ENCODE results near the gene SDF2L1.
"Not testable (repeated sequence)": the region's sequence is repeated elsewhere in the genome, so short reads cannot be mapped to it uniquely, and the experiment has no call there.

SDF2L1 gene, protein sequence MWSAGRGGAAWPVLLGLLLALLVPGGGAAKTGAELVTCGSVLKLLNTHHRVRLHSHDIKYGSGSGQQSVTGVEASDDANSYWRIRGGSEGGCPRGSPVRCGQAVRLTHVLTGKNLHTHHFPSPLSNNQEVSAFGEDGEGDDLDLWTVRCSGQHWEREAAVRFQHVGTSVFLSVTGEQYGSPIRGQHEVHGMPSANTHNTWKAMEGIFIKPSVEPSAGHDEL

GRCh38 chr22:21641789-21642583 lies at the start of gene SDF2L1:
Gene SDF2L1 (plus strand): TSS chr22:21642302. CDS start chr22:21642337, 35 bp downstream.
- no peak for TF ChIP-seq CTCF (IDR thresholded peaks at IDR 0.05; ENCODE audit: insufficient read depth, missing control alignments)
- FAIRE-seq, result peak; percentile 41
- peak; percentile 99 for DNase-seq (ENCODE audit: insufficient read length, low spot score)

- no peak for TF ChIP-seq CTCF (IDR thresholded peaks at IDR 0.05; ENCODE audit: insufficient read depth, missing control alignments)
- no peak for DNase-seq (ENCODE audit: insufficient read length, low spot score)
- FAIRE-seq, result no peak
Observed at GRCh38 chr22:21592422-21592821, 49.7 kb upstream of the SDF2L1 start.

- no peak for TF ChIP-seq CTCF (IDR thresholded peaks at IDR 0.05; ENCODE audit: insufficient read depth, missing control alignments)
- FAIRE-seq (no peak), DNase-seq (ENCODE audit: insufficient read length, low spot score) (no peak)
Observed at GRCh38 chr22:21593406-21594232, 48.5 kb upstream of the SDF2L1 start.

DNA sequence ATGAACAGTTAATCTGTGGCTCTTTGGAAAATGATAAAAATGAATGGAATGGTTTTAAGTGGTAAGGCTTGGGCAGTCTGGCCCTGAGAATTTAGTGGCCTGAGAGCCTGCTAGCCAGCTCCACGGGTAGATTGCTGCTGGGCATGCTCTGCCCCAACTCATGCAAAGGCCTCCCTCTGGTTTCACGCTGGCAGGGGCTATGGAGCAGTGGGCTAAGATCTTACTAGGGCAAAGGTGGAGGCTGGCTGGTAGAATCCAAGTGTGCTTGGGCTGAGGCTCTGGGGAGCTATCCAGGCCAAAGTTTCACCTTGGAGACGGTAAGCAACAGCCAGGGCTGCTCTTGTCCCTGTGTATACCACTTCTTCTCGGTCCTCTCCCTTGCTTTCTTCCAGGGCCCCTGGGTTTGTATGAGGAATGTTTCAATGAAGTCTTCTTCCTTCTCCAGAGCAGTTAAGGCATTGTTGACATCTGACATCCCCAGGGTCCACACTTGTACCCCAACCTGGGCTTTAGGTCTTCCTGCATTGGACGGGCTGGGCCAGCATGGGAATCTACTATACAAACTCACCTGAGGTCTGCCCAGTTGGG lies 47.1 kb upstream of the SDF2L1 start:
- FAIRE-seq (no peak), DNase-seq (ENCODE audit: insufficient read length, low spot score) (no peak)
- TF ChIP-seq CTCF (IDR thresholded peaks at IDR 0.05; ENCODE audit: insufficient read depth, missing control alignments), result no peak

DNA sequence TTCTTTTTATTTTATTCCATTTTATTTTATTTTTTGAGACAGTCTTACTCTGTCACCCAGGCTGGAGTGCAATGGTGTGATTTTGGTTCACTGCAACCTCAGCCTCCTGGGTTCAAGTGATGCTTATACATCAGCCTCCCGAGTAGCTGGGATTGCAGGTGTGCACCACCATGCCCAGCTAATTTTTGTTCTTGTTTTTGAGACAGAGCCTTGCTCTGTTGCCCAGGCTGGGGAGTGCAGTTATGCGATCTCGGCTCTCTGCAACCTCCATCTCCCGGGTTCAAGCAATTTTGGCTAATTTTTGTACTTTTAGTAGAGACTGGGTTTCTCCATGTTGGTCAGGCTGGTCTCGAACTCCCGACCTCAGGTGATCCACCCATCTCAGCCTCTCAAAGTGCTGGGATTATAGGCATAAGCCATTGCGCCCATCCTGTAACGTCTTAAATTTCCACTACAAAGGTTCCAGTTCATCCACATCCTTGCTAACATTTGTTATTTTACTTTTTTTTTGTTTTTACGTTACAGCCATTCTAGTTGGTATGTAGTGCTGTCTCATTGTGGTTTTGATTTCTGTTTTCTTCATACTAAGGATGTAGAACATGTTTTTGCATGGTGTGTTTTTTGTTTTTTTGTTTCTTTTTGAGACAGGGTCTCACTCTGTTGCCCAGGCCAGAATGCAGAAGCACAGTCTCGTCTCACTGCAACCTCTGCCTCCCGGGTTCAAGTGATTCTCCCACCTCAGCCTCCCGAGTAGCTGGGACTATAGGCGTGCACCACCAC lies 45.6 kb upstream of the SDF2L1 start:
- FAIRE-seq; DNase-seq (ENCODE audit: insufficient read length, low spot score): not testable (repeated sequence)

GRCh38 chr22:21598302-21598701 lies 43.8 kb upstream of the SDF2L1 start:
- FAIRE-seq (no peak), DNase-seq (ENCODE audit: insufficient read length, low spot score) (no peak)
- no peak for TF ChIP-seq CTCF (IDR thresholded peaks at IDR 0.05; ENCODE audit: insufficient read depth, missing control alignments)
